Measurements from ENCODE around the gene GRIN1.

Gene GRIN1

DNA sequence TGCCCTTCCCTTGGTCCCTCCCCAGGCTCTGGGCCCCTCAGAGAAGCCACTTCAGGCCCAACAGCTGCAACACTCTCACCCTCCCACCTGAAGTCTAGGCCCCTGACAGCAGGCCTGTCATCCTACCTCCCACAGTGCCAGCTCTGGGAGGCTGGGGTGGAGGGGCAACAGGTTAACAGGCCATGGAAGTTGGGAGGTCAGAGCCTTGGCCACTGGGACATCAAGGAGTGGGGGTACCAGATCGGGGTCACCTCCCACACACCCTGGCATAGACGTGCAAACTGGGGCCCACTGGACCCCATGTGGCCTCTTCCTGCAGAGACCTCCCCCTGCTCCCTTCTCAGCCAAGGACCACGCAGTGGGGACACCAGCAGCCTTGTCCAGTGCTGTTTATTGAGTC lies 52.3 kb downstream of the GRIN1 start:
- H3K36me3 Mint-ChIP-seq (ENCODE audit: low read depth), result peaks cover 47% of the 10 kb centered on the region
- H3K4me1 Mint-ChIP-seq (ENCODE audit: low read depth), result peaks cover 37% of the 10 kb centered on the region
- no peak overlapping the region for H3K4me3 Mint-ChIP-seq
- no peaks in the 10 kb centered on the region for H3K9me3 Mint-ChIP-seq
- H3K27me3 Mint-ChIP-seq, result no peaks in the 10 kb centered on the region
- DNase-seq, result no peak
- H3K27ac Mint-ChIP-seq, result peak overlapping the region; percentile 40

DNA sequence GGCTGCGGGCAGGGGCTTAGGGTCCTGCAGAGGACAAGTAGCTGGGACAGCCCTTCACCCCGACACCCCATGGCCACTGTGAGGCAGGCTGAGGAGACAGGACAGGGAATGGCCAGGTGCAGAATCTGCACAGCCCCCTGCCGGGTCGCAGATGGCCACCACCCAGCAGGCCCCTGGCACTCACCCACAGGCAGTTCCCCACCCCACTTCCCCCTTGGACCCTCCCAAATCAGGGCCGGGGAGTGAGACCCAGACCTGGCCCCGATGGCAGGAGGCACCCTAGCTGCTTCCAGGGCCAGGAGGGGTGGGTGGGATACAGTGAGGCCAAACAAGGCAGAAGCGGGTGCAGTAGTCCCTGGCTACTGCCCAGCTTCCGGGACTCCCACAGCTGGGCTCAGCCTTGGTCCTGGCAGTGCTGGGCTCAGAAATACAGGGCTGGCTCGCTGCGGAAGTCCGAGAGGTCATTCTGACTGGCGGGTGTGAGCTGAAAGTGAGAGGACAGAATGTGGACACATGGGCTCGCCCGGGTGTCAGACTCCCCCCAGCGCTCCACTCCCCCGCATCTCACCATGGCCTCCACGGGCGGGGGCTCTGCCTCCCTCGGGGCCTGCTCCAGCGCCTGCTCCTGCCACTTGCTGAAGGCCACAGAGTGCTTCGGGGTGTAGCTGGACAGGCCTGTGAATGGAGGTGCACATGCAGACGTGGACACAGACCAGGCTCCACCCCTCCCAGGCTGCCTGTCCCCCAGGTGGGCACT lies 52.9 kb downstream of the GRIN1 start:
- H3K4me3 Mint-ChIP-seq, result no peak overlapping the region
- H3K27ac Mint-ChIP-seq, result peak overlapping the region; percentile 40
- H3K9me3 Mint-ChIP-seq, result no peaks in the 10 kb centered on the region
- peaks cover 41% of the 10 kb centered on the region for H3K36me3 Mint-ChIP-seq (ENCODE audit: low read depth)
- H3K4me1 Mint-ChIP-seq (ENCODE audit: low read depth), result peaks cover 31% of the 10 kb centered on the region
- no peaks in the 10 kb centered on the region for H3K27me3 Mint-ChIP-seq
- DNase-seq, result no peak

DNA sequence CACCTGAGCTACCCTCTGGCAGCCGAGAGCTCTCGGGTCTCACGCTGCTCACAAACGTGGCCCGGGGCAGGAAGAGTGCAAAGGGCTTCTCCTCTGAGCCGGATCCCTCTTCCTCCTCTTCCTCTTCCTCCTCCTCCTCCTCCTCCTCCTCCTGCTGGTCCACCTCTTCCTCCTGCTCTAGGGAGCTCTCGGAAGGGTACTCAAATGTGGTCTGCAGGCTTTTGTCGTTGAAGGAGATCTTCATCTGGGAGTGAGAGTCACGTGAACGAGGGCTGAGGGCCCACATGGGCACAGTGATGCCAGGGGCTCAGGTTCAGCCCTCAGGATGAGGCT lies 53.5 kb downstream of the GRIN1 start:
- Mint-ChIP-seq H3K4me3 (no peak overlapping the region), H3K27ac (no peak overlapping the region), H3K36me3 (ENCODE audit: low read depth) (peaks cover 35% of the 10 kb centered on the region), H3K27me3 (no peaks in the 10 kb centered on the region), H3K9me3 (no peaks in the 10 kb centered on the region), H3K4me1 (ENCODE audit: low read depth) (peaks cover 26% of the 10 kb centered on the region)
- no peak for DNase-seq

- Mint-ChIP-seq H3K4me3 (no peak overlapping the region), H3K9me3 (no peaks in the 10 kb centered on the region)
Measured at GRCh38 chr9:137192859-137193258, 53.9 kb downstream of the GRIN1 start.

GRCh38 chr9:137193771-137194170 lies 54.8 kb downstream of the GRIN1 start:
- no peak overlapping the region for H3K27ac Mint-ChIP-seq
- H3K4me3 Mint-ChIP-seq, result no peak overlapping the region
- no peak for DNase-seq
- H3K36me3 Mint-ChIP-seq (ENCODE audit: low read depth), result peaks cover 26% of the 10 kb centered on the region
- H3K4me1 Mint-ChIP-seq (ENCODE audit: low read depth), result peaks cover 28% of the 10 kb centered on the region
- H3K27me3 Mint-ChIP-seq, result no peaks in the 10 kb centered on the region
- no peaks in the 10 kb centered on the region for H3K9me3 Mint-ChIP-seq

More at GRCh38 chr9:137192859-137193258, 53.9 kb downstream of the GRIN1 start:
- H3K4me1 Mint-ChIP-seq (ENCODE audit: low read depth), result peaks cover 24% of the 10 kb centered on the region
- no peak for DNase-seq
- H3K27ac Mint-ChIP-seq, result no peak overlapping the region
- peaks cover 31% of the 10 kb centered on the region for H3K36me3 Mint-ChIP-seq (ENCODE audit: low read depth)
- no peaks in the 10 kb centered on the region for H3K27me3 Mint-ChIP-seq

- Mint-ChIP-seq H3K27me3 (no peaks in the 10 kb centered on the region), H3K27ac (no peak overlapping the region), H3K4me1 (ENCODE audit: low read depth) (peaks cover 26% of the 10 kb centered on the region), H3K36me3 (ENCODE audit: low read depth) (peaks cover 21% of the 10 kb centered on the region), H3K9me3 (no peaks in the 10 kb centered on the region), H3K4me3 (no peak overlapping the region)
- DNase-seq, result no peak
Measured at GRCh38 chr9:137194388-137194787, 55.4 kb downstream of the GRIN1 start.

DNA sequence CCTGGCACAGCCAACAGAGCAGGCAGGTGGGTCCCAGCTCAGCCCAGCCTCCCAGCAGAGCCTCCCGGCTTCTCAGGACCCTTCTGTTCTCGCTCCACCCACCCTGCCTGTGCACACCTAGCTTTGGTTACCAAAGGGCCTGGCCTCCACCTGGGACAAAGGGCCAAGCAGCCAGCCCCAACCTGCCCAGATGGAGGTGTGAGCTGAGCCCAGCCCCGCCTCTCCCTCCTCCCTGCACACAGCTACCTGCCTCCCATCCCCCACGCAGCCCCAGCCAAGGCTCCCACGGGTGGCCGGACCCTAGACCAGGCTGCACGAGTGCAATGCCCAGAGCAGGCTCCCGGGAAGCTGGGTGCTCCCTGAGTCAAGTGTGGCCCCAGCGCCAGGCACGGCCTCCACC lies 56.0 kb downstream of the GRIN1 start:
- no peak for DNase-seq
- Mint-ChIP-seq H3K4me3 (no peak overlapping the region), H3K27me3 (no peaks in the 10 kb centered on the region), H3K9me3 (no peaks in the 10 kb centered on the region), H3K4me1 (ENCODE audit: low read depth) (peaks cover 23% of the 10 kb centered on the region), H3K36me3 (ENCODE audit: low read depth) (peaks cover 17% of the 10 kb centered on the region), H3K27ac (no peak overlapping the region)

DNA sequence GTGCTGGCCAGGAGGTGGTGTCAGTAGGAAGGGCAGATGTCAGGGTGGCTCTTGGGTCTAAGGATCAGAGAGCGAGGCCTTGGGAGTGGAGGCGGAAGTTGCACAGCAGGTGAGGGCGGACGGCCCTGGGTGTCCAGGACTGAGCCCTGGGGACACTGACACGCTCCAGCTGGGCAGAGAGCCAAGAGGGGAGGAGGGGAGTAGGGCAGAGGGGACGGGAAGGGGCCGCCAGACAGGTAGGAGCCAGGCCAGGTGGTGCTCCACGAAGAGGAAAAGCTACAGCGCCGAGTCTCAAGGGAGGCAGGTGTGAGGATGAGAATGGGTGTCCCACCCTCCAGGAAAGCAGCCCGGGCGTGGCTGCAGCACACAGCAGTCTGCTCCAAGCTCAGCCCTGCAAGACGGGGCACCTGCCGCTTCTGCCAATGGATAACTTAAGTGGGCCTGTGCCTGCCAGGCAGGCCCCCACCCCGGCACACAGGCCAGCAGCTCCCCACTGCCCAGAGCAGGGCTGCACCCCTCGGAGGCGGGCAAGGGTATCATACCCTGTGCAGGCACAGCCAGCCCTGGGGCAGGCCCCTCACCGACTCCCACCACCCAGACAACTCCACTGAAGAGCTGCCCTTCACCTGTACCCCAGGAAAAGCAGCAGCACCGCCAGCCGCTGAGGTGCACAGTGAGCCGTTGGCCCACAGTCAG lies 56.7 kb downstream of the GRIN1 start:
- Mint-ChIP-seq H3K9me3 (no peaks in the 10 kb centered on the region), H3K27ac (no peak overlapping the region), H3K27me3 (no peaks in the 10 kb centered on the region), H3K4me3 (no peak overlapping the region), H3K4me1 (ENCODE audit: low read depth) (peaks cover 17% of the 10 kb centered on the region), H3K36me3 (ENCODE audit: low read depth) (peaks cover 11% of the 10 kb centered on the region)
- no peak for DNase-seq

GRCh38 chr9:137198051-137198901 lies 59.3 kb downstream of the GRIN1 start:
- no peak overlapping the region for H3K27ac Mint-ChIP-seq

DNA sequence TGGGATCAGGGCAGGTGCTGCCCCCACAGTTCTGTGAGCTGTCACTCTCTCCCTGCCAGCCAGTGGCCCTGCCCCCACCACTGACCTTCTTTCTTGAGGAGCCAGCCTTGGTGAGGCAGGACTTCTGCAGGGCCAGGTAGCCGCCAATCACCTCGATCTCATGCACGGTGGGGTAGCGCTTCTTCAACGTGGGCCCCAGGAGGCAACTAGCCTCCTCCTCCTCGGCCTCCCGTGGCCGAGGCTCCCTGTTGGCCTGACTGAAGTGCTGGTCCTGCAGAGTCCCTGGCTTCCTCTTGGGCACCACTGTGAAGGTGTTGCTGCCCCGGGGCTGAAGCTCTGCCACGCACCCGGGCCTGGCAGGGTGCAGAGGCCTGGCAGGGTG lies 59.9 kb downstream of the GRIN1 start:
- DNase-seq, result no peak
- H3K27ac Mint-ChIP-seq, result no peak overlapping the region
- peaks cover 33% of the 10 kb centered on the region for H3K4me1 Mint-ChIP-seq (ENCODE audit: low read depth)
- H3K4me3 Mint-ChIP-seq, result peak overlapping the region; percentile 33
- no peaks in the 10 kb centered on the region for H3K9me3 Mint-ChIP-seq
- H3K36me3 Mint-ChIP-seq (ENCODE audit: low read depth), result peaks cover 8% of the 10 kb centered on the region
- H3K27me3 Mint-ChIP-seq, result no peaks in the 10 kb centered on the region

More at GRCh38 chr9:137198051-137198901, 59.3 kb downstream of the GRIN1 start:
- Mint-ChIP-seq H3K36me3 (ENCODE audit: low read depth) (peaks cover 8% of the 10 kb centered on the region), H3K4me3 (peak overlapping the region; percentile 33), H3K27me3 (no peaks in the 10 kb centered on the region), H3K4me1 (ENCODE audit: low read depth) (peaks cover 29% of the 10 kb centered on the region), H3K9me3 (no peaks in the 10 kb centered on the region)
- DNase-seq, result no peak

DNA sequence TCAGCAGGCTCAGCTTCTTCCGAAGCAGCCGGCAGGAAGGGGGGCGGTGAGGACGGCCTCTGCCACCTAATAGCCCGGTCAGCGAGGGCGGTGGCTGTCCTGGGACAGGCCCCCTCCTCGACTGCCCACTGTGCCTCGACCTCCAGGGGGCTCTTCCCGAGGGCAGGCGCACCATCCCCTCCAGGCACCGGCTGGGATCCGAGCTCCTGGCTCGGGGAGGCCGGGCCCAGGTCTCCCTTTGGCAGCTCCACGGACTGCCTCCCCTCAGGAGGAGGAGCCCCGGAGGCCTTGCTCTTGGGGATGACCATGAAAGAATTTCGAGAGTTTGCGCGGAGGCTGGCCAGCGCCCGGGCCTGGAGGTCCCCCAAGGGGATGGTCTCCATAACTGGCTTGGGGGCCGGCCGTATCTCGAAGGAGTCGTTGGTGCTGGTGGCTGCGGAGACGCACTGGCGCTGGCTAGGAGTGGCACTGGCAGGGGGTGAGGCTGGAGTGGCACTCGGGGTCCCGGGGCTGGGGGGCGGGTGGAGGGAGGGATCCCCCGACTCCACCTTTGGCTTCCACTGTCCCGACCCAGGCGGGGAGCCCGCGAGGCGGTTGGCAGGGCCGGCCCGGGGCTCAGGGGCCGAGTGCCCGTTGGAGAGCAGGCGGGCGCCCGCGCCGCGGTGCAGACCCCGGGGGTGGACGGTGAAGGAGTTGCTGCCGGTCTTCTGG lies 60.6 kb downstream of the GRIN1 start:
- Mint-ChIP-seq H3K4me1 (ENCODE audit: low read depth) (peaks cover 40% of the 10 kb centered on the region), H3K9me3 (no peaks in the 10 kb centered on the region), H3K4me3 (peak overlapping the region; percentile 77), H3K36me3 (ENCODE audit: low read depth) (peaks cover 14% of the 10 kb centered on the region), H3K27ac (peak overlapping the region; percentile 68), H3K27me3 (no peaks in the 10 kb centered on the region)
- no peak for DNase-seq

DNA sequence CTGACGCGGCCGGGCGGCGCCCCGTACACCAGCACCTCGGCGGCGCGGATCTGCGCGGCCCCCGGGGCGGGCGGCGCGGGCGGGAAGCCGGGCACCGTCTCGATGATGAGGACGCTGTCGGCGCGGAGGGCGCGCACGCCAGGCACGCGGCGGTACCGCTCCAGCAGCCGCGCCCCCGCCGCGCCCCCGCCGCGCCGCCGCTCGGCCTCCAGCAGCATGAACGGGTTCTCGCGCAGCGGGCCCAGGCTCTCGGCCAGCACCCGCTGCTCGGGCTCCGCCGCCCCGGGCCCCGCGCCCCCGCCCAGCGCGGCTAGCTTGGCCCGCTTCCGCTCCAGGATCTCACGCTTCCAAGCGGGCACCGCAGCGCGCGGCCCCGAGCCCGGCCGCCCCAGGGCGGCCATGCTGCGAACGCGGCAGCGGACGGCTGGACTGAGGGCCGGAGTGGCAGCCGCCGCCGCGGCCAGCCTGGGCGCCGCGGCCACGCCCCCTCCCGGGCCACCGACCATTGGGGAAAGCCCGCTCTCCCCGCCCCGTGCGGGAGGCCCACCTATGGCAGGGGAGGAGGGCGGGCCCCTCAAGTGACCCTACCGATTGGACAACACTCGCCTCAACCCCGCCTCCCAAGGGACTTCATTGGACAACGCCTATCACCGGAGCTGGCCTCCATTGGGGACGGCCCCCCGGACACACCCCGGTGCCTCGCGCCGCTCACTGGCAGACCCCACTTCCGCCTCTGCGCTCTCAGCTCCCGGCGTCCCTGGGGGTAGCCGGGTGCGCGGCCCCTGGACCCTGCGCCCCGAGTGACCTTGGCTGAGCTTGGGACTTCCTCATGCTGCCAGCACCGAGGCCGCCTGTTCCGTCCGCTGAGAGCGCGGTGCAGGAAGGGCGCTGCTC lies 61.6 kb downstream of the GRIN1 start, which contains the start of gene TPRN:
Gene TPRN, minus strand, starts transcription at position 431 of the 894 bp plus-strand sequence. Its CDS starts 30 bp downstream, at position 401.
- peaks cover 42% of the 10 kb centered on the region for H3K4me1 Mint-ChIP-seq (ENCODE audit: low read depth)
- H3K27ac Mint-ChIP-seq, result peak within 1 kb of the TSS; percentile 90
- H3K36me3 Mint-ChIP-seq (ENCODE audit: low read depth), result peaks cover 20% of the 10 kb centered on the region
- H3K9me3 Mint-ChIP-seq, result no peaks in the 10 kb centered on the region
- no peaks in the 10 kb centered on the region for H3K27me3 Mint-ChIP-seq
- peak within 1 kb of the TSS; percentile 87 for H3K4me3 Mint-ChIP-seq
- peak; percentile 96 for DNase-seq

DNA sequence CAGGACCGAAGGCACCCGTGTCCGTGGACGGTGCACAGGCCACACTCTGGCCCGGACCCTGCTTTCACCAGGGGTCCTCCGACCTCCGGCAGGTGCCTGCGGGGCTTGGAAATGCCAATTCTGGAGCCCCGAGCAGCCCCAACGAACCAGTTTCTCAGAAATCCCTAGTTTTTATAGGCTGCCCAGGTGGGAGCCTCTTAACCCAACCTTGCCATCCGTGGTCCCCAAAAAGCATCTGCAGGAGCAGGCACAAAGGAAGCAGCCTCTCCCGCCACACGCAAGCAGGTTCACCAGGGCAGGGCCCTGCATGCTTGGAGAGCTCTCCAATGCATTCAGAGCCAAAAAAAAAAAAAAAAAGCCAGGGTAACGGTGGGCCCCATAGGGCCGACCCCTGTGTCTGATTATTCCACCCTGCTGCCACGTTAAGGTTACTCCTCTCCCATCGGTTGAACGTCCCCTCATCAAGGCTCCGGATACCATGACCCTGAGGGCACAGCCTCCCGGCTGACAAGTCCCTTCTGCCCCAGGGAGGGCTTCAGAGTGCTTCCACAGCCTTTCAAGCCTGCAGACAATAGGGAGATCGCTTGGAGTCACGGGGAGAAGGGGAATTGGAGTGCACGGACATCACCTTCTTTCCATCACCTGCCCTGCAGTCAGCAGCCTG lies 62.4 kb downstream of the GRIN1 start:
- Mint-ChIP-seq H3K27me3 (no peaks in the 10 kb centered on the region), H3K4me1 (ENCODE audit: low read depth) (peaks cover 44% of the 10 kb centered on the region), H3K36me3 (ENCODE audit: low read depth) (peaks cover 28% of the 10 kb centered on the region), H3K27ac (peak overlapping the region; percentile 90), H3K9me3 (no peaks in the 10 kb centered on the region), H3K4me3 (peak overlapping the region; percentile 87)
- DNase-seq, result no peak

All from activated T-cell treated with anti-CD3 and anti-CD28 coated beads, Interleukin-2, amount 50 U/mL, for 24 hours (primary cell).